NCI-H524 (cell line): Measurements from ENCODE around the gene RTCB.

ENCODE experiments used
- DNase-seq, 2 experiments: peaks; one replicate each; lab custom pipeline; 2025; lab: John Stamatoyannopoulos, UW

The RTCB gene

GRCh38 chr22:32411829-32412592, at the start of gene RTCB:
Gene RTCB (minus strand): TSS chr22:32412247. CDS start chr22:32412156, 91 bp downstream.
- peak; percentile 83 to 91 for DNase-seq

GRCh38 chr22:32457031-32457430, 45.0 kb upstream of the RTCB start:
- DNase-seq: no peak

- DNase-seq: peak; percentile 21 to 58
These were observed 36.9 kb upstream of the RTCB start for GRCh38 chr22:32448980-32449379.

- DNase-seq: no peak
These were observed 34.3 kb upstream of the RTCB start for GRCh38 chr22:32446321-32446720.

- peak; percentile 55 to 82 for DNase-seq
These were observed 32.0 kb upstream of the RTCB start for GRCh38 chr22:32444068-32444467.

GRCh38 chr22:32430352-32430751, 18.3 kb upstream of the RTCB start:
- no peak for DNase-seq

GRCh38 chr22:32426881-32427280, 14.8 kb upstream of the RTCB start:
- DNase-seq: no peak

GRCh38 chr22:32423664-32424063, 11.6 kb upstream of the RTCB start:
- DNase-seq: no peak

- DNase-seq: no peak
These were observed 10.0 kb upstream of the RTCB start for GRCh38 chr22:32422062-32422461.

GRCh38 chr22:32421484-32421883, 9.4 kb upstream of the RTCB start:
- DNase-seq: no peak

GRCh38 chr22:32417906-32418305, 5.9 kb upstream of the RTCB start:
- no peak for DNase-seq

- DNase-seq: no peak
These were observed 4.6 kb upstream of the RTCB start for GRCh38 chr22:32416556-32417085.

GRCh38 chr22:32414191-32414590, 2.1 kb upstream of the RTCB start:
- no peak for DNase-seq

- DNase-seq: peak in 1 of 2 experiments; percentile 16
These were observed 1.7 kb upstream of the RTCB start for GRCh38 chr22:32413719-32414118.

- DNase-seq: peak in 1 of 2 experiments; percentile 30
These were observed 645 bp downstream of the RTCB start for GRCh38 chr22:32411402-32411801.

GRCh38 chr22:32410459-32410858, 1.6 kb downstream of the RTCB start:
- no peak for DNase-seq

- no peak for DNase-seq
These were observed 2.1 kb downstream of the RTCB start for GRCh38 chr22:32409977-32410376.

GRCh38 chr22:32407936-32408335, 4.1 kb downstream of the RTCB start:
- DNase-seq: no peak

- DNase-seq: no peak
These were observed 4.7 kb downstream of the RTCB start for GRCh38 chr22:32407312-32407711.

- DNase-seq: no peak
These were observed 8.0 kb downstream of the RTCB start for GRCh38 chr22:32404021-32404420.

- DNase-seq: no peak
These were observed 10.6 kb downstream of the RTCB start for GRCh38 chr22:32401486-32401885.

- DNase-seq: no peak
These were observed 15.3 kb downstream of the RTCB start for GRCh38 chr22:32396746-32397145.

GRCh38 chr22:32396255-32396654, 15.8 kb downstream of the RTCB start:
- DNase-seq: no peak

GRCh38 chr22:32395107-32395506, 16.9 kb downstream of the RTCB start:
- no peak for DNase-seq
